ENCODE measurements around the gene MRTFA. TPM values are rescaled to one million over a fixed set of nuclear protein-coding genes. Genes with fewer than 3 reads are reported as not detected.

Gene MRTFA
- total and polyA plus RNA-seq, 2 of the 13 experiments (the other 11 are each of a cell fraction or from before 2014, with no cell fraction given): 2.4 to 8.2 TPM

- TF ChIP-seq, protein P1, sequence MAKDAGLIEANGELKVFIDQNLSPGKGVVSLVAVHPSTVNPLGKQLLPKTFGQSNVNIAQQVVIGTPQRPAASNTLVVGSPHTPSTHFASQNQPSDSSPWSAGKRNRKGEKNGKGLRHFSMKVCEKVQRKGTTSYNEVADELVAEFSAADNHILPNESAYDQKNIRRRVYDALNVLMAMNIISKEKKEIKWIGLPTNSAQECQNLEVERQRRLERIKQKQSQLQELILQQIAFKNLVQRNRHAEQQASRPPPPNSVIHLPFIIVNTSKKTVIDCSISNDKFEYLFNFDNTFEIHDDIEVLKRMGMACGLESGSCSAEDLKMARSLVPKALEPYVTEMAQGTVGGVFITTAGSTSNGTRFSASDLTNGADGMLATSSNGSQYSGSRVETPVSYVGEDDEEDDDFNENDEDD (CRISPR knock-in tag; IDR thresholded peaks at IDR 0.05; ENCODE audit: borderline replicate concordance): no peak
- TF ChIP-seq HMG20A (CRISPR knock-in tag; IDR thresholded peaks at IDR 0.05; ENCODE audit: borderline replicate concordance) (no peak), ZNF280B (CRISPR knock-in tag; IDR thresholded peaks at IDR 0.05; ENCODE audit: borderline replicate concordance) (no peak), SALL1 (CRISPR knock-in tag; IDR thresholded peaks at IDR 0.05) (no peak), KDM5B (CRISPR knock-in tag; IDR thresholded peaks at IDR 0.05; ENCODE audit: borderline replicate concordance) (no peak), ZNF441 (CRISPR knock-in tag; IDR thresholded peaks at IDR 0.05; ENCODE audit: borderline replicate concordance) (no peak), NR0B2 (CRISPR knock-in tag; IDR thresholded peaks at IDR 0.05) (no peak), RAD21 (CRISPR knock-in tag; IDR thresholded peaks at IDR 0.05) (no peak)
- TF ChIP-seq, protein P2, sequence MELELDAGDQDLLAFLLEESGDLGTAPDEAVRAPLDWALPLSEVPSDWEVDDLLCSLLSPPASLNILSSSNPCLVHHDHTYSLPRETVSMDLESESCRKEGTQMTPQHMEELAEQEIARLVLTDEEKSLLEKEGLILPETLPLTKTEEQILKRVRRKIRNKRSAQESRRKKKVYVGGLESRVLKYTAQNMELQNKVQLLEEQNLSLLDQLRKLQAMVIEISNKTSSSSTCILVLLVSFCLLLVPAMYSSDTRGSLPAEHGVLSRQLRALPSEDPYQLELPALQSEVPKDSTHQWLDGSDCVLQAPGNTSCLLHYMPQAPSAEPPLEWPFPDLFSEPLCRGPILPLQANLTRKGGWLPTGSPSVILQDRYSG (CRISPR knock-in tag; IDR thresholded peaks at IDR 0.05): no peak
Observed at GRCh38 chr22:40533712-40534378, 102.7 kb downstream of the MRTFA start (continued).

All from HepG2 (cell line).